ENCODE measurements around the gene B4GALT2.
A peak's percentile ranks its signal among the peaks of the same experiment; 100 is the strongest.

B4GALT2 gene

GRCh38 chr1:44031252-44032169 lies 52.5 kb downstream of the B4GALT2 start, which contains the start of gene SLC6A9:
TSS of gene SLC6A9 (minus strand) at chr1:44031462. CDS start at chr1:44024277, 7,185 bp downstream.
- no peak for DNase-seq

DNA sequence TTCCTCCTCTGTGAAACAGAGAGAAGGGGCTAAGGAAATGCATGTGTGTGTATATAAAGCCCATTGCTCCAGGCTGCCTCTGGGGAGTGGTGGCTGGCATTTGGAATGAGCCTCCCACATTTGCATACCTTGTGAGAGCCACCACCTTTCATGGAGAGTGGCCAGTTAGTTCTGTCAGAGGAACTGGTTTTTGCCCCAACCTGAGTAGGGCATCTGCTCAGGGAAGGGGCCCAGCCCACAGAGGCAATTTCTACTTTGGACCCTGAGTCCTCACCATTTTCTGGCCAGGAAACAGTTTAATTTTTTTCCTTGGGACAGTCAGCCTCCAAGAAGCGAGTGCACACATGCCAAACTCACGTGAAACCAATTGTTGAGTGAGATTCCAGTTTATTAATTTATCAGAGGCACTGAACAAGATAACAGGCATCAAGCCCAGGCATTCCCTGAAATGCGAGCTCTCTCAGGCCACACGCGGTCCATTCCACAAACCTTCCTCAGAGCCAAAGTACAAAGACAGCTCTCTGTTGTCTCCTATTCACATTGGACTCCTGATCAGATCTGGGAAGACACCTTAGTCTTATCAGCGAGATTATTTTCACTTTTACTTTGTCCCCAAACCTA lies 53.3 kb downstream of the B4GALT2 start:
- no peak for DNase-seq

DNA sequence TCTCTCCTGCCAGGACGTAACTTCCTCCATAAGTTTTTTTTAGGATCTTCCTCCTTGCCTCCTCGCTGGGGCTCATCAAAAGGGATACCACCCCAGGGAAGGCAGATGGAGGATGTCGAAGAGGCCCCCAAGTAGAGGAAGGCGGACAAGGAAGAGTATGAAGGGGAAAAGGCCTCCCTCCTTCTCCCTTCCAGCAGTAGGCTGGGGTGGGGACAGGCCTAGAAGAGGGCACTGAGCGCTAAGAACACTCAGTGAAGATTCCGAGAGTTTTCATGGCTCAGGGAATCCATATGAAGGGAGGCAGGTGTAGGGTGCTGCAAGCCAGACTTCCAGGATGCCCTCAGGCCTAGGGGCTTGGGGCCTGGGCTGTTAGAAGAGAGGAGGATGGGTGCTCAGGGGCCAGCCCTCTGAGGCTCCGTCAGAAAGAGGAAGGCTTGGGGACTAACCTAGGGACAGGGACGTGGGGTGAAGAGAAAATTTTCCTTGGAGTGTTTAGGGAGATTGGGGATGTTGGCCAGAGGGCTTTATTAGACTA lies 54.1 kb downstream of the B4GALT2 start:
- no peak for DNase-seq

DNA sequence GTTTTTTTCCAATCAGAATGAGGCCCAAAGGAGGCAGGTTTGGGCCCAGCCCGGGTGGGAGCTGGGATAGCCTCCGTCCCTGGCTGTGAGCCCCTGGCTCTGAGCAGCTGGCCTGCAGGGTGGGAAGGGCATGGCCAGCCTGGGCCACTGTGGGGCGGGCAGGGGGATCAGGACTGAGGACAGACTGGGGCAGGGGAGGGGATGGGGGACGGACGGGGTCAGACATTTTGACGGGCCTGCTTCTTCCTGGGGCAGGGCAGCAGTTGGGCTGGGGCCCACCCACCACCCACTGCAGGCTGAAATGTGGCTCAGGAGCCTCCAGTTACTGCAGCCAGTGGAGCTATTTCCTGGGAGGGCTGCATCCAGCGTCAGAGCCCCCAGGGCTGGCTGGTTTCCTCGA lies 54.7 kb downstream of the B4GALT2 start:
- DNase-seq = no peak

- DNase-seq = no peak
These were observed 55.4 kb downstream of the B4GALT2 start for GRCh38 chr1:44034423-44034822.

DNA sequence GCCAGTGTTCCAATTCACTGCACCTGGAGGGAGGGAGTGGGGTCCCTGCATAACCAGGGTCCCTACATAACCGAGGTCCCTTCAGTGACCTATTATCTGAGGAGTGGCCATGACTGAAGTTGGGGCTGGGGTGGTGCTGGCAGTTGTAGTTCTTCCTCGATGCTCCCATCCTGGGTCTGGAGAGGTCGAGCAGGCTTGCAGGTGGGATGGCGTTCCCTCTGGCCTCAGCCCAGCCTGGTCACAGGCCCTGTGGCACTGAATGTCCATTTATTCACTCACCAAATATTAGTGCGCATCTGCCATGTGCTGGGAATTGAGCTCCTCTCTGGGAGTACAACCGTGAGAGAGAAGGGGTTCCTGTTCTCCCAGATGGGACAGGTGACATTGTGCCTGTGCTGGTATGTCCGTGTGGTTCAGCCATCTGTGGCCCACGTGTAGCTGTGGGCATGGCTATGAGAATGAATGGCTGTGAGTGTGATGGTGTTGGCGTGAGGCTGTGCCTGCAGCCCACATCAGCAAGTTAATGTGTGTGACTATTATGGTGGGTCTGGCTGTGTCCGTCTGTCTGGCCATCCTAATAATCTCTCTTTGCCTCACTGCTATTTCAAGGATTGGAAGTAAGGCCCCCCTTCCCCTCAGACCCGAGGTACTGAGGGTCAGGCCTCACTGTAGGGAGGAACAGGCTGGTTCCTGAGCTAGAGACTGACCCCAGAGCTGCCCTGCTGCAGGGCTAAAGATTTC lies 56.1 kb downstream of the B4GALT2 start:
- DNase-seq = no peak

- DNase-seq = no peak
These were observed 56.9 kb downstream of the B4GALT2 start for GRCh38 chr1:44035726-44036408.

DNA sequence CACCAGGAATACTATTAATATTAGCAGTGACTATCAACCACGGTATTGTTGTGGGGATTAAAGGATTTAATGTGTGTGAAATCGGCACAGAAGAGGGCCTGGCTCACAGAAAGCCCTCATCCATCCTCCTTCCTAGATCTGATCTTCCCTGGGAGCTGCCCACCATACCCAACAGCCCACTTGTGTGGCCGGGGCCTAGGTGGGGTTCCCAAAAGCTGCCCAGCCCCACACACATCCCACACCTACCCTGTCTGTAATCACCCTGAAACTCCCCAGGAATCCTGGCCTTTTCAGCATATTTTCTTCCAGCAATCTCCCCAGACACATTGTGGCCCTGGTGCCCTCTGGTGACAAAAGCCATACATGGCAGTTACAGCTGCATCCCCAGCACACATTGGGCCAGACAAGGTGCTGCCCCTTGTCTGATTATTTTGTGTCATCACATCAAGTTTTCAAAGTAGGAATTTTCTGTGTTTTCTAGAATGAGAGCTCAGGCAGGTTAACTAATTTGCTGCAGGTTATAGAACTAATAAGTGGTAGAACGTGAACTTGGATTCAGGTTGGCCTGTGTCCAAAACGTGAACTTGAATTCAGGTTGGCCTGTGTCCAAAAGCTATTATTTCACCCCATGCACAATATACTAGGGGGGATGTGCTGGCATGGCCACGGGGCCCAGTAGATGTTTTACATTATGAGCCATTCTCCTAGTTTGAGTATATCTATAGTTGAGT lies 57.6 kb downstream of the B4GALT2 start:
- peak; percentile 56 to 67 for DNase-seq

GRCh38 chr1:44037154-44037553 lies 58.1 kb downstream of the B4GALT2 start:
- no peak for DNase-seq

DNA sequence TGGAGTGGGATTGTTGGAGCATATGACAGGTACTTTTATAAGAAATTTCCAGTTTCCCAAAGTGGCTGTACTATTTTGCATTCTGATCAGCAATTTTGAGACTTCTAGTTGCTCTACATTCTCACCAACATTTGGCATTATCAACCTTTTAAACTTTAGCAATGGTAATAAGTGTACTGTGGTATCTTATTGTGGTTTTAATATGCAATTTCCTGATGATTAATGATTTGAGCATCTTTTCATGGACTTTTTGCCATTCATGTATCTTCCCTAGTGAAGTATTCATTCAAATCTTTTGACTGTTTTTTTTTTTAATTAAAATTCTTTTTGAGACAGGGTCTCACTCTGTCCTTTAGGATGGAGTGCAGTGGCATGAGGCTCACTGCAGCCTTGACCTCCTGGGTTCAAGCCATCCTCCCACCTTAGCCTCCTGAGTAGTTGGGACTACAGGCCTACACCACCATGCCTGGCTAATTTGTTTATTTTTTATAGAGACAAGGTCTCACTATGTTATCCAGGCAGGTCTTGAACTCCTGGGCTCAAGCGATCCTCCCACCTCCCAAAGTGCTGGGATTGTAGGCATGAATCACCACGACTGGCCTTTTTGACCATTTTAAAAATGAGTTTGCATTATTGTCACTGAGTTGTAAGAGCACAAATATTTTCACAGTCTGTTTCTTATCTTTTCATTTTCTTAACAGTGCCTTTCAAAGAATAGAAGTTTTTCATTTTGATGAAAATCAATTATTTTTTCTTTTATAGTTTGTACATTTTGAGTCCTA lies 60.1 kb downstream of the B4GALT2 start:
- no peak for DNase-seq

GRCh38 chr1:44040418-44040817 lies 61.4 kb downstream of the B4GALT2 start:
- DNase-seq = no peak

Measured in AML-193 (cell line).